HG02759 (cell line): Measurements from ENCODE around the gene KCTD19.

Experiments
- ATAC-seq: cut with Tn5 transposase; IDR thresholded peaks from one replicate; pipeline ENCODE4 v1.9.1; 2021; ENCODE audit warnings: mild to moderate bottlenecking, moderate library complexity; ENCODE audit not compliant: unreplicated experiment

KCTD19 gene

GRCh38 chr16:67283826-67284555 is 42.5 kb downstream of the KCTD19 start:
- ATAC-seq = no peak

GRCh38 chr16:67283039-67283825 is 43.3 kb downstream of the KCTD19 start:
- ATAC-seq = no peak

- no peak for ATAC-seq
Measured at GRCh38 chr16:67282447-67282805, 44.1 kb downstream of the KCTD19 start.

GRCh38 chr16:67281536-67282446 is 44.8 kb downstream of the KCTD19 start:
- ATAC-seq = no peak

GRCh38 chr16:67280090-67281015 is 46.2 kb downstream of the KCTD19 start:
- ATAC-seq = no peak

GRCh38 chr16:67279296-67280089 is 47.0 kb downstream of the KCTD19 start, which contains the start of gene PLEKHG4:
PLEKHG4 (plus strand) TSS chr16:67279532; CDS start chr16:67280045, 513 bp downstream.
- ATAC-seq = peak; percentile 91

GRCh38 chr16:67278773-67279295 is 47.7 kb downstream of the KCTD19 start:
- peak; percentile 43 for ATAC-seq

GRCh38 chr16:67277999-67278772 is 48.4 kb downstream of the KCTD19 start:
- ATAC-seq = no peak

- ATAC-seq = no peak
Measured at GRCh38 chr16:67277294-67277998, 49.1 kb downstream of the KCTD19 start.

GRCh38 chr16:67275321-67275720 is 51.2 kb downstream of the KCTD19 start:
- no peak for ATAC-seq

- no peak for ATAC-seq
Measured at GRCh38 chr16:67271446-67271845, 55.1 kb downstream of the KCTD19 start.

GRCh38 chr16:67270931-67271338 is 55.6 kb downstream of the KCTD19 start:
- no peak for ATAC-seq

GRCh38 chr16:67269766-67270165 is 56.8 kb downstream of the KCTD19 start:
- ATAC-seq = no peak

GRCh38 chr16:67268136-67268579 is 58.4 kb downstream of the KCTD19 start:
- no peak for ATAC-seq

- ATAC-seq = no peak
Measured at GRCh38 chr16:67265834-67266233, 60.7 kb downstream of the KCTD19 start.

- no peak for ATAC-seq
Measured at GRCh38 chr16:67264866-67265265, 61.7 kb downstream of the KCTD19 start.

- ATAC-seq = no peak
Measured at GRCh38 chr16:67264277-67264676, 62.3 kb downstream of the KCTD19 start.

- ATAC-seq = no peak
Measured at GRCh38 chr16:67263201-67263600, 63.3 kb downstream of the KCTD19 start.
